ENCODE data around the gene C13orf42. TPM values are rescaled to one million over a fixed set of nuclear protein-coding genes. Genes with fewer than 3 reads are reported as not detected.
"Not testable (repeated sequence)": the region's sequence is repeated elsewhere in the genome, so short reads cannot be mapped to it uniquely, and the experiment has no call there.

C13orf42 gene
- polyA plus RNA-seq, 5 donors: not detected

GRCh38 chr13:51122868-51123566 lies 11.9 kb upstream of the C13orf42 start:
- peak; percentile 9 to 23 for DNase-seq

GRCh38 chr13:51120873-51121272 lies 9.8 kb upstream of the C13orf42 start:
- not testable (repeated sequence) for DNase-seq

- DNase-seq: no peak
These were observed 7.8 kb upstream of the C13orf42 start for GRCh38 chr13:51118809-51119431.

- no peak for DNase-seq
These were observed 2.9 kb upstream of the C13orf42 start for GRCh38 chr13:51113969-51114368.

- DNase-seq: no peak
These were observed 2.3 kb upstream of the C13orf42 start for GRCh38 chr13:51113186-51113881.

- DNase-seq: no peak
These were observed 1.7 kb upstream of the C13orf42 start for GRCh38 chr13:51112771-51113170.

- DNase-seq: no peak
These were observed 923 bp upstream of the C13orf42 start for GRCh38 chr13:51111997-51112396.

- no peak for DNase-seq
These were observed 3.1 kb downstream of the C13orf42 start for GRCh38 chr13:51107996-51108395.

GRCh38 chr13:51105046-51105445 lies 6.0 kb downstream of the C13orf42 start:
- DNase-seq: no peak

GRCh38 chr13:51101636-51102235 lies 9.3 kb downstream of the C13orf42 start:
- DNase-seq: no peak

- DNase-seq: no peak
These were observed 13.6 kb downstream of the C13orf42 start for GRCh38 chr13:51097353-51098043.

GRCh38 chr13:51096131-51096530 lies 14.9 kb downstream of the C13orf42 start:
- no peak for DNase-seq

GRCh38 chr13:51093574-51093973 lies 17.5 kb downstream of the C13orf42 start:
- no peak for DNase-seq

- DNase-seq: no peak
These were observed 19.2 kb downstream of the C13orf42 start for GRCh38 chr13:51091839-51092238.

- DNase-seq: no peak
These were observed 27.4 kb downstream of the C13orf42 start for GRCh38 chr13:51083706-51084105.

- not testable (repeated sequence) for DNase-seq
These were observed 30.5 kb downstream of the C13orf42 start for GRCh38 chr13:51080478-51081065.

- no peak for DNase-seq
These were observed 39.6 kb downstream of the C13orf42 start for GRCh38 chr13:51071493-51071892.

- DNase-seq: peak; percentile 74 to 82
These were observed 40.9 kb downstream of the C13orf42 start for GRCh38 chr13:51070005-51070649.

- no peak for DNase-seq
These were observed 42.6 kb downstream of the C13orf42 start for GRCh38 chr13:51068501-51068900.

GRCh38 chr13:51067706-51068105 lies 43.4 kb downstream of the C13orf42 start:
- DNase-seq: no peak

- DNase-seq: peak; percentile 71 to 76
These were observed 43.8 kb downstream of the C13orf42 start for GRCh38 chr13:51067210-51067701.

Measured in right lung (tissue), 5 donors.